ENCODE data around the gene MSX2.

The MSX2 gene

DNA sequence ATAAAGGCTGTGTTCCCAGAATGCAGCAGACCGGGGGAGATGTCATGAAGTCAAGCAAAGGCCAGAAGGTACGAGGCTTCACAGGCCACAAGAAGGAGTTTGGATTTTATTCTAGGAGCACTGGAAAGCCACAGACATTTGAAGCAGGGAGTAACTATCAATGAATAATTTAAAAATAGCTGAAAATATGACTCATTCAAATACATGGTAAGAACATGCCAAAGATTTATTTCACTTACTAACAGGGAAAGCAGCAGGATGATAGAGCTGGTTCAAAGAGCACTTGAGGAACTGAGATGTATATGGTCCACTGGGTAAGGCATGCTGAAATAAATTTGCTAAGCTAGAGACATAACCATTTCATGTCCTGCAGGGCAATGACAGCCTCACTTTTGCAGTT lies 53.2 kb downstream of the MSX2 start:
- DNase-seq, result no peak
